AG10803 (cell line): ENCODE results near the gene SWI5.

ENCODE experiments used
- DNase-seq: peaks from one replicate; pipeline ENCODE4 v3.0.0; 2010; ENCODE audit warnings: low read depth
- H3K4me3 ChIP-seq: 2 replicates; pipeline ENCODE4 v1.5.1; 2011; ENCODE audit warnings: mild to moderate bottlenecking, low read length, control low read depth
- CTCF ChIP-seq: conservative IDR thresholded peaks from 2 replicates; pipeline ENCODE4 v1.5.1; 2011; ENCODE audit warnings: mild to moderate bottlenecking, low read length, control low read depth, inconsistent platforms

Gene SWI5

GRCh38 chr9:128247226-128247803 lies 28.8 kb upstream of the SWI5 start:
- TF ChIP-seq CTCF: no peak
- H3K4me3 ChIP-seq: no peak overlapping the region
- DNase-seq: no peak

- no peak for TF ChIP-seq CTCF
- H3K4me3 ChIP-seq: no peak overlapping the region
- no peak for DNase-seq
These were observed 26.5 kb upstream of the SWI5 start for GRCh38 chr9:128249558-128249907.

GRCh38 chr9:128249908-128250838 lies 25.9 kb upstream of the SWI5 start:
- peak; percentile 55 for DNase-seq
- no peak overlapping the region for H3K4me3 ChIP-seq
- no peak for TF ChIP-seq CTCF

- no peak for TF ChIP-seq CTCF
- no peak overlapping the region for H3K4me3 ChIP-seq
- no peak for DNase-seq
These were observed 25.0 kb upstream of the SWI5 start for GRCh38 chr9:128250839-128251731.

- TF ChIP-seq CTCF: no peak
- DNase-seq: peak; percentile 16
- no peak overlapping the region for H3K4me3 ChIP-seq
These were observed 24.4 kb upstream of the SWI5 start for GRCh38 chr9:128251732-128252100.

GRCh38 chr9:128252317-128253139 lies 23.5 kb upstream of the SWI5 start:
- TF ChIP-seq CTCF: no peak
- no peak for DNase-seq
- H3K4me3 ChIP-seq: no peak overlapping the region
